WTC11 (cell line): Measurements from ENCODE around the gene GPC6.

Experiments
- ATF6 ChIP-seq: sonication (generic); formaldehyde crosslinking; IDR thresholded peaks from 2 replicates; pipeline ENCODE4 v1.8.1; 2023; ENCODE audit warnings: mild to moderate bottlenecking, missing genetic modification reagents
- CREB1 ChIP-seq: sonication (generic); formaldehyde crosslinking; IDR thresholded peaks from 2 replicates; pipeline ENCODE4 v1.8.0; 2023; ENCODE audit warnings: mild to moderate bottlenecking, missing genetic modification reagents
- CTCF ChIP-seq: fragments of 200-600 bp; IDR thresholded peaks from 2 replicates; pipeline ENCODE4 v1.8.0; 2022; ENCODE audit warnings: antibody characterized with exemption
- FOXJ3 ChIP-seq: sonication (generic); formaldehyde crosslinking; IDR thresholded peaks from 2 replicates; pipeline ENCODE4 v1.9.0; 2021; ENCODE audit warnings: missing genetic modification reagents, mild to moderate bottlenecking, borderline replicate concordance
- HMGXB4 ChIP-seq: sonication (generic); formaldehyde crosslinking; IDR thresholded peaks from 2 replicates; pipeline ENCODE4 v1.8.1; 2023; ENCODE audit warnings: mild to moderate bottlenecking, moderate library complexity, missing genetic modification reagents
- JUN ChIP-seq: sonication (generic); formaldehyde crosslinking; IDR thresholded peaks from 2 replicates; pipeline ENCODE4 v1.8.0; 2023; ENCODE audit warnings: mild to moderate bottlenecking, missing genetic modification reagents
- KAT7 ChIP-seq: sonication (generic); formaldehyde crosslinking; IDR thresholded peaks from 2 replicates; pipeline ENCODE4 v1.8.1; 2023; ENCODE audit warnings: missing genetic modification reagents, mild to moderate bottlenecking, borderline replicate concordance
- NFATC4 ChIP-seq: fragments of 250-450 bp; sonication (Bioruptor Pico); IDR thresholded peaks from 2 replicates; pipeline ENCODE4 v1.9.0; 2021; ENCODE audit warnings: mild to moderate bottlenecking
- NFYB ChIP-seq: sonication (generic); formaldehyde crosslinking; conservative IDR thresholded peaks from 2 replicates; pipeline ENCODE4 v1.8.0; 2022; ENCODE audit warnings: low read depth, missing genetic modification reagents
- NR1H2 ChIP-seq: sonication (generic); formaldehyde crosslinking; IDR thresholded peaks from 2 replicates; pipeline ENCODE4 v1.9.0; 2021; ENCODE audit warnings: mild to moderate bottlenecking, moderate library complexity, missing genetic modification reagents
- SMAD3 ChIP-seq: sonication (generic); formaldehyde crosslinking; IDR thresholded peaks from 2 replicates; pipeline ENCODE4 v1.8.0; 2022; ENCODE audit warnings: missing genetic modification reagents, mild to moderate bottlenecking, borderline replicate concordance
- SP1 ChIP-seq: sonication (generic); formaldehyde crosslinking; conservative IDR thresholded peaks from 2 replicates; pipeline ENCODE4 v1.8.1; 2022; ENCODE audit warnings: missing genetic modification reagents
- TCF7 ChIP-seq: sonication (generic); formaldehyde crosslinking; IDR thresholded peaks from 2 replicates; pipeline ENCODE4 v1.8.0; 2022; ENCODE audit warnings: mild to moderate bottlenecking, low read depth, missing genetic modification reagents, moderate library complexity
- ZSCAN18 ChIP-seq: fragments of 250-450 bp; sonication (Bioruptor Pico); IDR thresholded peaks from 2 replicates; pipeline ENCODE4 v2.1.2; 2022; ENCODE audit warnings: mild to moderate bottlenecking, moderate library complexity

- TF ChIP-seq CTCF = no peak
- no peak for TF ChIP-seq TCF7 (CRISPR knock-in tag)
- no peak for TF ChIP-seq FOXJ3 (CRISPR knock-in tag)
- TF ChIP-seq SP1 (CRISPR knock-in tag) = no peak
- TF ChIP-seq SMAD3 (CRISPR knock-in tag) = no peak
- TF ChIP-seq ATF6 (CRISPR knock-in tag) = no peak
- no peak for TF ChIP-seq NFATC4 (CRISPR knock-in tag)
- TF ChIP-seq KAT7 = no peak
- no peak for TF ChIP-seq JUN (CRISPR knock-in tag)
- no peak for TF ChIP-seq ZSCAN18
- TF ChIP-seq HMGXB4 = no peak
- no peak for TF ChIP-seq NFYB (CRISPR knock-in tag)
- no peak for TF ChIP-seq NR1H2 (CRISPR knock-in tag)
- no peak for TF ChIP-seq CREB1 (CRISPR knock-in tag)
Measured at GRCh38 chr13:93936901-93937300, 710.3 kb downstream of the GPC6 start.
